CD14-positive monocyte (primary cell): ENCODE measurements around the gene PLAAT4. TPM values are rescaled to one million over a fixed set of nuclear protein-coding genes. Genes with fewer than 3 reads are reported as not detected.
"Not testable (repeated sequence)": the region's sequence is repeated elsewhere in the genome, so short reads cannot be mapped to it uniquely, and the experiment has no call there.

Experiments
- DNase-seq, 3 donors: peaks; one replicate each; pipeline ENCODE4 v3.0.0-alpha.2; 2011 to 2022
- H2AFZ ChIP-seq: 2 replicates; pipeline ENCODE4 v1.6.0; 2012; ENCODE audit warnings: mild to moderate bottlenecking, low read depth, low read length, inconsistent platforms; ENCODE audit not compliant: insufficient read depth, poor library complexity, severe bottlenecking
- H3K27ac ChIP-seq, 2 donors: 1 replicate in 1 of 2; 2 replicates in 1 of 2; pipeline ENCODE4 v1.5.1; 2012 to 2013; ENCODE audit warnings: low read length in 2 of 2, control low read depth in 1 of 2, inconsistent platforms in 1 of 2, low read depth in 1 of 2, mild to moderate bottlenecking in 1 of 2
- H3K27me3 ChIP-seq, 2 donors: one replicate each; pipeline versions ENCODE4 v1.6.0 to v1.6.1; 2011 to 2013; ENCODE audit warnings: low read length in 2 of 2; ENCODE audit not compliant: control insufficient read depth in 2 of 2, insufficient read depth in 2 of 2
- H3K36me3 ChIP-seq, 2 donors: replicated peaks in 1 of 2; 1 replicate in 1 of 2; 2 replicates in 1 of 2; pipeline versions ENCODE4 v1.5.1 to v1.6.1; 2012 to 2013; ENCODE audit warnings: low read length in 2 of 2, control low read depth in 1 of 2, inconsistent platforms in 1 of 2, mild to moderate bottlenecking in 1 of 2; ENCODE audit not compliant: insufficient read depth in 2 of 2, control insufficient read depth in 1 of 2
- H3K4me1 ChIP-seq, 2 donors: 1 replicate in 1 of 2; 2 replicates in 1 of 2; pipeline versions ENCODE4 v1.5.1 to v1.6.1; 2012 to 2013; ENCODE audit warnings: low read length in 2 of 2, control low read depth in 1 of 2, inconsistent platforms in 1 of 2, mild to moderate bottlenecking in 1 of 2, moderate library complexity in 1 of 2; ENCODE audit not compliant: insufficient read depth in 2 of 2, control insufficient read depth in 1 of 2
- H3K4me2 ChIP-seq: replicated peaks from 2 replicates; pipeline ENCODE3; 2012; ENCODE audit warnings: low read length, moderate library complexity, mild to moderate bottlenecking; ENCODE audit not compliant: poor library complexity, severe bottlenecking; ENCODE audit errors: extremely low read depth
- H3K4me3 ChIP-seq, 3 experiments: fragments of 200-600 bp in 1 of 3; sonication (generic) in 1 of 3; replicated peaks in 1 of 3; 1 replicate in 2 of 3; 2 replicates in 1 of 3; pipeline ENCODE4 v1.5.1; 2011 to 2013; ENCODE audit warnings: low read length in 3 of 3, mild to moderate bottlenecking in 3 of 3, control low read depth in 2 of 3, low read depth in 2 of 3, inconsistent platforms in 1 of 3, moderate library complexity in 1 of 3
- H3K79me2 ChIP-seq: 2 replicates; pipeline ENCODE4 v1.6.0; 2012; ENCODE audit warnings: mild to moderate bottlenecking, control low read depth, inconsistent platforms, low read length, moderate library complexity; ENCODE audit not compliant: insufficient read depth
- H3K9ac ChIP-seq: 2 replicates; pipeline ENCODE4 v1.6.0; 2017; ENCODE audit warnings: low read length, mild to moderate bottlenecking; ENCODE audit not compliant: insufficient read depth, poor library complexity, severe bottlenecking
- H3K9me3 ChIP-seq, 2 donors: replicated peaks in 1 of 2; 1 replicate in 1 of 2; 2 replicates in 1 of 2; pipeline versions ENCODE4 v1.5.1 to v1.6.1; 2012 to 2013; ENCODE audit warnings: low read length in 2 of 2, control low read depth in 1 of 2; ENCODE audit not compliant: control insufficient read depth in 1 of 2, insufficient read depth in 1 of 2
- H4K20me1 ChIP-seq: 2 replicates; pipeline ENCODE4 v1.6.0; 2012; ENCODE audit warnings: mild to moderate bottlenecking, low read length, control low read depth, moderate library complexity; ENCODE audit not compliant: insufficient read depth
- H3K27ac Mint-ChIP-seq, 7 donors: one replicate each; pipeline ENCODE4 v1.8.0; 2020; ENCODE audit warnings: mild to moderate bottlenecking in 7 of 7, mixed read lengths in 7 of 7, moderate library complexity in 6 of 7, inconsistent platforms in 2 of 7
- H3K27me3 Mint-ChIP-seq, 3 donors: one replicate each; pipeline ENCODE4 v1.8.0; 2021 to 2022; ENCODE audit warnings: low read depth in 3 of 3, mild to moderate bottlenecking in 3 of 3, mixed read lengths in 3 of 3, moderate library complexity in 3 of 3, inconsistent platforms in 1 of 3
- H3K36me3 Mint-ChIP-seq, 2 donors: one replicate each; pipeline ENCODE4 v1.8.0; 2020; ENCODE audit warnings: mixed read lengths in 2 of 2, inconsistent platforms in 1 of 2, mild to moderate bottlenecking in 1 of 2
- H3K4me1 Mint-ChIP-seq: one replicate; pipeline ENCODE4 v1.8.0; 2020; ENCODE audit warnings: mild to moderate bottlenecking, mixed read lengths
- H3K4me3 Mint-ChIP-seq, 2 donors: one replicate each; pipeline ENCODE4 v1.8.0; 2020; ENCODE audit warnings: mild to moderate bottlenecking in 2 of 2, mixed read lengths in 2 of 2, moderate library complexity in 1 of 2
- H3K9me3 Mint-ChIP-seq, 7 donors: one replicate each; pipeline ENCODE4 v1.8.0; 2020 to 2022; ENCODE audit warnings: mixed read lengths in 7 of 7, mild to moderate bottlenecking in 6 of 7, moderate library complexity in 6 of 7, inconsistent platforms in 2 of 7
- WGBS: methylation state at CpG from one replicate; pipeline ENCODE4 v1.1.5; 2013; ENCODE audit warnings: missing lambda C conversion rate; ENCODE audit not compliant: insufficient coverage; 5-methylcytosine and 5-hydroxymethylcytosine counted together
- intact Hi-C, 2 donors: fragments of 100-400 bp; cut with micrococcal nuclease; formaldehyde crosslinking; loops; one replicate each; pipeline versions ENCODE4 v1.15.0 to v1.15.1; 2023
- polyA plus RNA-seq, 3 donors: library from polyadenylated mRNA; depleted of rRNA in 1 of 3; unstranded in 2 of 3; stranded (reverse) in 1 of 3; fragments of 300-500 nt in 2 of 3; fragments of >200 nt in 1 of 3; fragmentation: Illumina TruSeq in 2 of 3; gene quantifications; 1 replicate in 2 of 3; 2 replicates in 1 of 3; pipeline ENCODE4 v1.2.3, GENCODE V29; 2012 to 2021
- TF ChIP-seq, protein P1 (sequence below): fragments of 200-600 bp; IDR thresholded peaks from one replicate; pipeline ENCODE4 v1.8.0; 2022; ENCODE audit warnings: antibody characterized with exemption, mild to moderate bottlenecking

Gene PLAAT4
- polyA plus RNA-seq, 3 donors, result 55.2 to 119 (median 101) TPM

DNA sequence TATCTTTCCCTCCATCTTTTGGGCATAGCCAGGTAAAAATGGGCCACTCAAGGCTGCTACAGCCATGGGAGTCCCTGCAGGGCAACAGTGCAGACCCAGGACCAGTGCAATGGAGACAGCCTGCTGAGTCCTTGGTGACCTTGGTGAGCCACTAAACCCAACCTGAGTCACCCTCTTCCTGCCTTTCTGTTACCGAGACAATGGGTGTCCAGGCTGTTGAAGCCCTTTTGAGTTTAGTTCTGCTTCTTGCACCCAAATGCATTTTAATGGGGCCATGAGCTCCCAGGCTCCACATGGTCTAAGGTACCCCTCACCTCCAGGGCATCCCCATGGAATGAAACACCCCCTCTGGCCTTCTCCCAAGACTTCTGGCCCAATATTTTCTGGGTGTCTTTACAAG is 874 bp upstream of the PLAAT4 start:
- intact Hi-C loops, result no loop called here
- Histone ChIP-seq H3K9me3 (no peaks in the 10 kb centered on the region), H3K27me3 (no peaks in the 10 kb centered on the region), H4K20me1 (no peaks in the 10 kb centered on the region), H3K79me2 (no peaks in the 10 kb centered on the region), H3K4me1 (peaks cover 27 to 37% of the 10 kb centered on the region in 2 donors), H3K4me2 (no peak overlapping the region), H3K36me3 (no peaks in the 10 kb centered on the region), H3K4me3 (no peak overlapping the region), H2AFZ (no peak overlapping the region), H3K9ac (no peak overlapping the region), H3K27ac (no peak overlapping the region)
- Mint-ChIP-seq H3K4me1 (peaks cover 46% of the 10 kb centered on the region), H3K36me3 (peaks cover 4 to 9% of the 10 kb centered on the region in 2 donors), H3K27me3 (peaks cover 4 to 10% (median 5%) of the 10 kb centered on the region in 3 donors), H3K27ac (peak overlapping the region in 2 of 7 donors; percentile 58 to 93), H3K4me3 (peak overlapping the region in 1 of 2 donors; percentile 12), H3K9me3 (no peaks in the 10 kb centered on the region)
- TF ChIP-seq, protein P1, sequence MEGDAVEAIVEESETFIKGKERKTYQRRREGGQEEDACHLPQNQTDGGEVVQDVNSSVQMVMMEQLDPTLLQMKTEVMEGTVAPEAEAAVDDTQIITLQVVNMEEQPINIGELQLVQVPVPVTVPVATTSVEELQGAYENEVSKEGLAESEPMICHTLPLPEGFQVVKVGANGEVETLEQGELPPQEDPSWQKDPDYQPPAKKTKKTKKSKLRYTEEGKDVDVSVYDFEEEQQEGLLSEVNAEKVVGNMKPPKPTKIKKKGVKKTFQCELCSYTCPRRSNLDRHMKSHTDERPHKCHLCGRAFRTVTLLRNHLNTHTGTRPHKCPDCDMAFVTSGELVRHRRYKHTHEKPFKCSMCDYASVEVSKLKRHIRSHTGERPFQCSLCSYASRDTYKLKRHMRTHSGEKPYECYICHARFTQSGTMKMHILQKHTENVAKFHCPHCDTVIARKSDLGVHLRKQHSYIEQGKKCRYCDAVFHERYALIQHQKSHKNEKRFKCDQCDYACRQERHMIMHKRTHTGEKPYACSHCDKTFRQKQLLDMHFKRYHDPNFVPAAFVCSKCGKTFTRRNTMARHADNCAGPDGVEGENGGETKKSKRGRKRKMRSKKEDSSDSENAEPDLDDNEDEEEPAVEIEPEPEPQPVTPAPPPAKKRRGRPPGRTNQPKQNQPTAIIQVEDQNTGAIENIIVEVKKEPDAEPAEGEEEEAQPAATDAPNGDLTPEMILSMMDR, result no peak
- WGBS, result 0% methylated on average over 1 of the region's 1 CpG
- DNase-seq, result no peak

DNA sequence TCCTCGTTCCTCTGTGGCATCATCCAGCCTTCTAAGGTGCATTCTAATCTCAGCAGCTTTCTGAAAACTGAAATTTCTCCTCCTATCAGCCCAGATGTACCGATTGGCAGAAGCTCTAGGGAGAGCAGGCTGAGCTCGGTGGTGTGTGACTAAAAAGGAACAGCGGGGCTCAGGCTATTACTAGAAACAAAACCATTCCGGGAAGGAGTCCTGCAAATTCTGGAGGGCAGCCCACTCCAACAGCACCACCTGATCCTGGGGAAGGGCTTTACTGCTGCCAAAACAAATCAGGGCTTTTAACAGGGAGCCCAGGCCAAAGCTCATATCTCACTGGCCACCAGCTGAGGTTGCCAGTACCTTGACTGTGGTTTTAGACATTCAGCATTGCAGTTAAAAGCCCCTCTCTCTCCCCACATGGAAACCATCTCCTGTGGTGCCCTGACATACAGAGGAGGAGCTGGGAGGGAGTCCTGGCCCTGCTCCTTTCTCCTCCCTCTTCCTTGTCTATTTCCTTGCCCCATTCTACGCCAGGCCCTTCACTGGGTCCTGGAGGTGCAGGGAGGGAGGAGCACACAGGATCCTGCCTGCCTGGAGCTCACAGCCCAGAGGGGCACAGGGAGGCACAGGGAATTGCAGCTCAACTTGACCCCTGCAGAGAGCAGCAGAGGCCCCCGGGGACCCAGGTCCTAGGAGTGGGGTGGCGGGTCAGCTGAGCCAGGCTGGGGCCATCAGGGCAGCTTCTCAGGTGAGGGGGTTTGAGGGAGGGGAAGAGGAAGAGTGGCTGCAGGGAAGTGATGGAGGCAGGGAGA is 889 bp downstream of the PLAAT4 start:
- H4K20me1 ChIP-seq, result no peaks in the 10 kb centered on the region
- intact Hi-C loops, result no loop called here
- no peaks in the 10 kb centered on the region for H3K27me3 ChIP-seq
- peaks cover 4 to 9% of the 10 kb centered on the region in 2 donors for H3K36me3 Mint-ChIP-seq
- peak overlapping the region; percentile 74 for H3K9ac ChIP-seq
- H3K79me2 ChIP-seq, result no peaks in the 10 kb centered on the region
- WGBS, result 28% methylated on average over 5 of the region's 8 CpGs
- peak overlapping the region; percentile 56 to 82 for H3K27ac ChIP-seq
- peak overlapping the region; percentile 71 to 79 (median 75) for H3K4me3 ChIP-seq
- H3K9me3 Mint-ChIP-seq, result no peaks in the 10 kb centered on the region
- no peaks in the 10 kb centered on the region for H3K9me3 ChIP-seq
- no peaks in the 10 kb centered on the region for H3K36me3 ChIP-seq
- peak overlapping the region; percentile 83 to 93 (median 91) for H3K27ac Mint-ChIP-seq
- H2AFZ ChIP-seq, result peak overlapping the region; percentile 84
- TF ChIP-seq, protein P1, result no peak
- DNase-seq, result peak in 1 of 3 donors; percentile 13
- peak overlapping the region; percentile 93 to 99 for H3K4me3 Mint-ChIP-seq
- H3K4me2 ChIP-seq, result peak overlapping the region; percentile 72
- peaks cover 2 to 10% (median 4%) of the 10 kb centered on the region in 3 donors for H3K27me3 Mint-ChIP-seq
- peaks cover 27 to 31% of the 10 kb centered on the region in 2 donors for H3K4me1 ChIP-seq
- peaks cover 43% of the 10 kb centered on the region for H3K4me1 Mint-ChIP-seq

DNA sequence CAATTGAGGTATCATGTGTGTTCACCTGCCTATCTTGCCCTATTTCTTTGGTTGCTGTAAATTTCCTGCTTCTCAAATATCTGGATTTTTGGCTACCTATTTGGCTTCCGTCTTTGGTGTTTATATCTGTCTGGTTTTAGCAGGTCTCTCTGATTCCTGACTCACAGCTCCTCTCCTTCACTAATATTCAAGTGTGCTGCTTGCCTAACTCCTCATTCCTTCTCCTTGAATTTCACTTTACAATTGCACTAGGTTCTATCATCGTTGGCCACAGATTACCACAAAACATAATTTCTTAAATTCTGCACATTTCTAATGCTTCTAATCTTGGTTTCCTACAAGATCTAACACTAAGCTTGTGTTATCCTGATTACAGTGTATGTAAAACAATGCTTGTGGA is 5.9 kb downstream of the PLAAT4 start:
- H3K79me2 ChIP-seq, H3K27ac Mint-ChIP-seq, H3K27me3 Mint-ChIP-seq, intact Hi-C loops, H4K20me1 ChIP-seq, H3K9me3 ChIP-seq, H3K4me3 ChIP-seq, H3K9ac ChIP-seq, DNase-seq, H2AFZ ChIP-seq, H3K27me3 ChIP-seq, H3K4me3 Mint-ChIP-seq, H3K4me2 ChIP-seq, H3K27ac ChIP-seq, H3K9me3 Mint-ChIP-seq: not testable (repeated sequence)
- peaks cover 23 to 36% of the 10 kb centered on the region in 2 donors for H3K36me3 Mint-ChIP-seq
- H3K36me3 ChIP-seq, result peaks cover 0 to 11% of the 10 kb centered on the region in 2 donors
- peaks cover 14 to 16% of the 10 kb centered on the region in 2 donors for H3K4me1 ChIP-seq
- peaks cover 32% of the 10 kb centered on the region for H3K4me1 Mint-ChIP-seq
- no CpG with 5 or more reads among the region's 2 CpGs for WGBS
